Caco-2 (cell line): ENCODE results near the gene OLFM1. TPM values are rescaled to one million over a fixed set of nuclear protein-coding genes. Genes with fewer than 3 reads are reported as not detected.

ENCODE experiments used
- BruUV-seq: library from RNA; stranded (reverse); fragments of 400-500 nt; replicated peaks from 2 replicates; lab custom pipeline; 2021; lab: Mats Ljungman, UMichigan
- CTCF ChIA-PET: fragments of 300-600 bp; sonication (Branson Sonifier 250); formaldehyde crosslinking; loops from one replicate; lab custom pipeline; 2022; ENCODE audit warnings: antibody characterized with exemption; lab: Charles Lee
- POLR2A ChIA-PET: fragments of 300-600 bp; sonication (Branson Sonifier 250); formaldehyde crosslinking; loops from one replicate; lab custom pipeline; 2022; ENCODE audit warnings: antibody characterized with exemption; lab: Charles Lee
- DNase-seq, 2 experiments: peaks; one replicate each; pipeline versions ENCODE4 v3.0.0 to v3.0.0-alpha.2; 2020 to 2022
- H3K27me3 ChIP-seq: replicated peaks from 2 replicates; pipeline ENCODE4 v1.6.0; 2011; ENCODE audit warnings: low read length; ENCODE audit not compliant: control insufficient read depth, insufficient read depth
- H3K36me3 ChIP-seq: 2 replicates; pipeline ENCODE4 v1.5.1; 2011; ENCODE audit warnings: low read length; ENCODE audit not compliant: control insufficient read depth, insufficient read depth
- H3K4me1 ChIP-seq: fragments of 250-450 bp; sonication (Bioruptor Pico); 2 replicates; pipeline ENCODE4 v1.5.1; 2020; ENCODE audit warnings: mild to moderate bottlenecking
- H3K4me3 ChIP-seq: 2 replicates; pipeline ENCODE4 v1.5.1; 2011; ENCODE audit warnings: low read depth, mild to moderate bottlenecking, control low read depth, low read length
- H3K9me3 ChIP-seq: fragments of 250-450 bp; sonication (Bioruptor Pico); 2 replicates; pipeline ENCODE4 v1.5.1; 2020; ENCODE audit warnings: mild to moderate bottlenecking, moderate library complexity
- H3K27ac Mint-ChIP-seq: one replicate; pipeline ENCODE4 v1.8.0; 2022; ENCODE audit warnings: mixed read lengths; ENCODE audit not compliant: unreplicated experiment
- H3K27me3 Mint-ChIP-seq: one replicate; pipeline ENCODE4 v1.8.0; 2022; ENCODE audit warnings: mixed read lengths; ENCODE audit not compliant: insufficient read depth, unreplicated experiment
- H3K36me3 Mint-ChIP-seq: one replicate; pipeline ENCODE4 v1.8.0; 2022; ENCODE audit warnings: mild to moderate bottlenecking, mixed read lengths; ENCODE audit not compliant: insufficient read depth, unreplicated experiment
- H3K4me1 Mint-ChIP-seq: one replicate; pipeline ENCODE4 v1.8.0; 2022; ENCODE audit warnings: low read depth, mixed read lengths; ENCODE audit not compliant: unreplicated experiment
- H3K4me3 Mint-ChIP-seq: one replicate; pipeline ENCODE4 v1.8.0; 2022; ENCODE audit warnings: mild to moderate bottlenecking, moderate library complexity, mixed read lengths; ENCODE audit not compliant: unreplicated experiment
- H3K9me3 Mint-ChIP-seq: one replicate; pipeline ENCODE4 v1.8.0; 2022; ENCODE audit warnings: mixed read lengths; ENCODE audit not compliant: unreplicated experiment
- CTCF ChIP-seq, 2 experiments: fragments of 200-600 bp in 1 of 2; IDR thresholded peaks; 1 replicate in 1 of 2; 2 replicates in 1 of 2; pipeline versions ENCODE4 v1.5.1 to v1.8.0; 2011 to 2022; ENCODE audit warnings: antibody characterized with exemption in 1 of 2, control low read depth in 1 of 2, inconsistent platforms in 1 of 2, low read depth in 1 of 2, low read length in 1 of 2, mild to moderate bottlenecking in 1 of 2, moderate library complexity in 1 of 2; ENCODE audit not compliant: insufficient read depth in 1 of 2, severe bottlenecking in 1 of 2, unreplicated experiment in 1 of 2
- intact Hi-C: fragments of 100-400 bp; cut with micrococcal nuclease; formaldehyde crosslinking; loops from one replicate; pipeline ENCODE4 v1.10.0; 2022; ENCODE audit not compliant: unreplicated experiment
- total RNA-seq: library from RNA; stranded (reverse); gene quantifications from 2 replicates; pipeline ENCODE4 v1.2.3, GENCODE V29; 2022

The OLFM1 gene
- total RNA-seq, 1 experiment from 2014 or later, result not detected

- Histone ChIP-seq H3K4me3 (no peak overlapping the region), H3K36me3 (no peaks in the 10 kb centered on the region), H3K4me1 (no peaks in the 10 kb centered on the region), H3K9me3 (no peaks in the 10 kb centered on the region), H3K27me3 (no peaks in the 10 kb centered on the region)
- no peaks in the 10 kb centered on the region for H3K9me3 Mint-ChIP-seq
- DNase-seq, result peak in 1 of 2 experiments; percentile 26
- POLR2A ChIA-PET, result no interaction called here
- H3K27ac Mint-ChIP-seq, result no peak overlapping the region
- peaks cover 31% of the 10 kb centered on the region for H3K27me3 Mint-ChIP-seq
- H3K36me3 Mint-ChIP-seq, result peaks cover 6% of the 10 kb centered on the region
- H3K4me1 Mint-ChIP-seq, result no peaks in the 10 kb centered on the region
- H3K4me3 Mint-ChIP-seq, result no peak overlapping the region
- no peak for TF ChIP-seq CTCF (IDR thresholded peaks at IDR 0.05; ENCODE audit: insufficient read depth in 1 of 2, low read depth in 1 of 2, low read length in 1 of 2, severe bottlenecking in 1 of 2, unreplicated experiment in 1 of 2)
- CTCF ChIA-PET, result no interaction called here
- BruUV-seq, result no TSS peak
- intact Hi-C loops, result no loop called here
Measured at GRCh38 chr9:135046739-135047350, 40.6 kb upstream of the OLFM1 start.

GRCh38 chr9:135047521-135047920, 39.9 kb upstream of the OLFM1 start:
- DNase-seq, result no peak
- Mint-ChIP-seq H3K9me3 (no peaks in the 10 kb centered on the region), H3K4me3 (no peak overlapping the region), H3K36me3 (peaks cover 6% of the 10 kb centered on the region), H3K4me1 (no peaks in the 10 kb centered on the region), H3K27me3 (peaks cover 27% of the 10 kb centered on the region), H3K27ac (no peak overlapping the region)
- Histone ChIP-seq H3K4me3 (no peak overlapping the region), H3K27me3 (no peaks in the 10 kb centered on the region), H3K9me3 (no peaks in the 10 kb centered on the region), H3K36me3 (no peaks in the 10 kb centered on the region), H3K4me1 (no peaks in the 10 kb centered on the region)
- POLR2A ChIA-PET, result no interaction called here
- CTCF ChIA-PET, result no interaction called here
- TF ChIP-seq CTCF (IDR thresholded peaks at IDR 0.05; ENCODE audit: insufficient read depth in 1 of 2, low read depth in 1 of 2, low read length in 1 of 2, severe bottlenecking in 1 of 2, unreplicated experiment in 1 of 2), result no peak
- no TSS peak for BruUV-seq
- intact Hi-C loops, result no loop called here

GRCh38 chr9:135048046-135048757, 39.3 kb upstream of the OLFM1 start:
- Mint-ChIP-seq H3K4me3 (no peak overlapping the region), H3K27me3 (peaks cover 27% of the 10 kb centered on the region), H3K27ac (no peak overlapping the region), H3K9me3 (no peaks in the 10 kb centered on the region), H3K36me3 (peaks cover 6% of the 10 kb centered on the region), H3K4me1 (no peaks in the 10 kb centered on the region)
- TF ChIP-seq CTCF (IDR thresholded peaks at IDR 0.05; ENCODE audit: insufficient read depth in 1 of 2, low read depth in 1 of 2, low read length in 1 of 2, severe bottlenecking in 1 of 2, unreplicated experiment in 1 of 2), result no peak
- no peaks in the 10 kb centered on the region for H3K9me3 ChIP-seq
- POLR2A ChIA-PET, result no interaction called here
- DNase-seq, result peak in 1 of 2 experiments; percentile 11
- H3K4me1 ChIP-seq, result no peaks in the 10 kb centered on the region
- no peak overlapping the region for H3K4me3 ChIP-seq
- intact Hi-C loops, result no loop called here
- no peaks in the 10 kb centered on the region for H3K36me3 ChIP-seq
- CTCF ChIA-PET, result no interaction called here
- BruUV-seq, result no TSS peak
- H3K27me3 ChIP-seq, result no peaks in the 10 kb centered on the region
